Hepatocyte (in vitro differentiated cells): Measurements from ENCODE around the gene KRT37.

Experiments used
- CTCF ChIP-seq: fragments of 200-600 bp; sonication (generic); IDR thresholded peaks from 2 replicates; pipeline ENCODE4 v1.5.1; 2016; ENCODE audit warnings: antibody characterized with exemption, mild to moderate bottlenecking; ENCODE audit not compliant: poor library complexity
- EZH2 ChIP-seq: fragments of 200-600 bp; sonication (generic); IDR thresholded peaks from 2 replicates; pipeline ENCODE4 v1.6.1; 2016; ENCODE audit warnings: antibody characterized with exemption, mild to moderate bottlenecking, borderline replicate concordance
- EZH2phosphoT487 ChIP-seq: fragments of 200-600 bp; sonication (generic); IDR thresholded peaks from one replicate; pipeline ENCODE4 v1.6.1; 2018; ENCODE audit warnings: antibody characterized with exemption, mild to moderate bottlenecking, low read depth, moderate library complexity; ENCODE audit not compliant: unreplicated experiment, severe bottlenecking

- TF ChIP-seq CTCF, result no peak
- TF ChIP-seq EZH2, result no peak
- no peak for TF ChIP-seq EZH2phosphoT487
These were observed 30.9 kb upstream of the KRT37 start for GRCh38 chr17:41455236-41455635.
